Panc1 (cell line): ENCODE results near the gene ZNF526.

Source experiments
- CTCF ChIP-seq: fragments of 450-650 bp; IDR thresholded peaks from 2 replicates; pipeline ENCODE4 v1.5.1; 2017; ENCODE audit warnings: mild to moderate bottlenecking
- POLR2AphosphoS5 ChIP-seq: IDR thresholded peaks from 2 replicates; pipeline ENCODE4 v1.6.1; 2012; ENCODE audit warnings: mild to moderate bottlenecking, low read depth, low read length, moderate library complexity
- REST ChIP-seq, 2 experiments: IDR thresholded peaks; 2 replicates each; pipeline ENCODE4 v1.6.1; 2011 to 2012; ENCODE audit warnings: low read depth in 2 of 2, control low read depth in 1 of 2, low read length in 1 of 2, mild to moderate bottlenecking in 1 of 2, moderate library complexity in 1 of 2; ENCODE audit not compliant: insufficient read depth in 1 of 2
- SIN3A ChIP-seq: IDR thresholded peaks from 2 replicates; pipeline ENCODE4 v1.6.1; 2012; ENCODE audit warnings: low read depth, mild to moderate bottlenecking, low read length, moderate library complexity, borderline replicate concordance; ENCODE audit not compliant: insufficient read depth

- no peak for TF ChIP-seq POLR2AphosphoS5
- no peak for TF ChIP-seq CTCF
- no peak for TF ChIP-seq REST (IDR thresholded peaks at IDR 0.05; ENCODE audit: insufficient read depth in 1 of 2, low read depth in 2 of 2, low read length in 1 of 2)
- no peak for TF ChIP-seq SIN3A
Measured at GRCh38 chr19:42226886-42227285, 6.8 kb downstream of the ZNF526 start.
